ENCODE data around the gene ADAM12. TPM values are rescaled to one million over a fixed set of nuclear protein-coding genes. Genes with fewer than 3 reads are reported as not detected.

The ADAM12 gene
- total and polyA plus RNA-seq, 2 experiments from 2014 or later: 0.13 to 0.87 TPM

GRCh38 chr10:126006906-126007305 is 381.4 kb downstream of the ADAM12 start:
- DNase-seq (ENCODE audit: low spot score): no peak

More at GRCh38 chr10:126006906-126007305, 381.4 kb downstream of the ADAM12 start:
- Histone ChIP-seq H3K79me2 (replicated peaks; ENCODE audit: insufficient read depth) (no peaks in the 10 kb centered on the region), H3K4me2 (no peak overlapping the region), H3K9me2 (ENCODE audit: insufficient read depth) (no peaks in the 10 kb centered on the region), H3K27ac (ENCODE audit: low read depth) (no peak overlapping the region), H3F3A (replicated peaks; ENCODE audit: low read depth) (no peaks in the 10 kb centered on the region), H3K4me3 (no peak overlapping the region), H3K27me3 (ENCODE audit: insufficient read depth) (no peaks in the 10 kb centered on the region), H2AFZ (no peak overlapping the region), H3K36me3 (ENCODE audit: insufficient read depth) (no peaks in the 10 kb centered on the region), H4K20me1 (replicated peaks; ENCODE audit: insufficient read depth) (no peaks in the 10 kb centered on the region), H3K4me1 (ENCODE audit: insufficient read depth) (no peaks in the 10 kb centered on the region)
- TF ChIP-seq CREB1 (CRISPR knock-in tag; IDR thresholded peaks at IDR 0.05; ENCODE audit: low read depth) (no peak), CTCF (conservative IDR thresholded peaks at IDR 0.05; ENCODE audit: low read depth in 2 of 2) (no peak), POLR2AphosphoS5 (IDR thresholded peaks at IDR 0.05; ENCODE audit: low read depth) (no peak), JUNB (IDR thresholded peaks at IDR 0.05; ENCODE audit: unreplicated experiment) (no peak), NANOG (IDR thresholded peaks at IDR 0.05; ENCODE audit: borderline replicate concordance) (no peak), EZH2phosphoT487 (IDR thresholded peaks at IDR 0.05; ENCODE audit: unreplicated experiment) (no peak), ZNF331 (CRISPR knock-in tag; IDR thresholded peaks at IDR 0.05; ENCODE audit: low read depth) (no peak), ZNF462 (CRISPR knock-in tag; IDR thresholded peaks at IDR 0.05) (no peak), STAT1 (IDR thresholded peaks at IDR 0.05; ENCODE audit: unreplicated experiment) (no peak), REST (IDR thresholded peaks at IDR 0.05; ENCODE audit: unreplicated experiment) (no peak), ETS1 (IDR thresholded peaks at IDR 0.05) (no peak), EZH2 (IDR thresholded peaks at IDR 0.05; ENCODE audit: low read depth, unreplicated experiment) (no peak), ZNF114 (CRISPR knock-in tag; IDR thresholded peaks at IDR 0.05) (no peak)
- Mint-ChIP-seq H3K27ac (no peak overlapping the region), H3K4me1 (no peaks in the 10 kb centered on the region), H3K4me3 (no peak overlapping the region), H3K9me3 (no peaks in the 10 kb centered on the region; the same call in 2 of the 3 replicates), H3K27me3 (ENCODE audit: insufficient read depth, low read depth, poor library complexity) (peaks cover 2% of the 10 kb centered on the region), H3K36me3 (ENCODE audit: low read depth) (no peaks in the 10 kb centered on the region)
- no peak for ATAC-seq
